Measurements from ENCODE around the gene NECTIN2.

DNA sequence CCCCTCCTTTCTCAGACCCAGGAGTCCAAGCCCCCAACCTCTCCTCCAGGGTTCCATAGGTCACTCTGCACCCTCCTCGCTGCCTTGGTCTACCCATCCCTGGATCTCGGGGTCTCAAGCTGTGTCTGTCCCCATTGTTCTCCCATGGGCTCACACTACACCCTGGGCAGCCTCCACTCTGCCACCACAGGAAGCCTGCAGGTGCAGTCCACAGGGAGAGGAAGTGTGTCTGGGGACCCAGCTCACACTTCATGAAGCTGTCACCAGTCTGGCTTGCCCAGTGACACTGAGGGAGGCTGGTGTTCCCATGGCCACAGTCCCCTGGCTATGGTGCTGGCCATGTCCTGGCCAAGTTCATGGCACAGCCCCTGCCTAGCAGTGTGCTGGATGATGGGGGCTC is 5.3 kb downstream of the NECTIN2 start:
- no peak for TF ChIP-seq EZH2 (IDR thresholded peaks at IDR 0.05; ENCODE audit: borderline replicate concordance, insufficient read depth, low read depth, low read length, poor library complexity, severe bottlenecking)
- TF ChIP-seq, protein P1, sequence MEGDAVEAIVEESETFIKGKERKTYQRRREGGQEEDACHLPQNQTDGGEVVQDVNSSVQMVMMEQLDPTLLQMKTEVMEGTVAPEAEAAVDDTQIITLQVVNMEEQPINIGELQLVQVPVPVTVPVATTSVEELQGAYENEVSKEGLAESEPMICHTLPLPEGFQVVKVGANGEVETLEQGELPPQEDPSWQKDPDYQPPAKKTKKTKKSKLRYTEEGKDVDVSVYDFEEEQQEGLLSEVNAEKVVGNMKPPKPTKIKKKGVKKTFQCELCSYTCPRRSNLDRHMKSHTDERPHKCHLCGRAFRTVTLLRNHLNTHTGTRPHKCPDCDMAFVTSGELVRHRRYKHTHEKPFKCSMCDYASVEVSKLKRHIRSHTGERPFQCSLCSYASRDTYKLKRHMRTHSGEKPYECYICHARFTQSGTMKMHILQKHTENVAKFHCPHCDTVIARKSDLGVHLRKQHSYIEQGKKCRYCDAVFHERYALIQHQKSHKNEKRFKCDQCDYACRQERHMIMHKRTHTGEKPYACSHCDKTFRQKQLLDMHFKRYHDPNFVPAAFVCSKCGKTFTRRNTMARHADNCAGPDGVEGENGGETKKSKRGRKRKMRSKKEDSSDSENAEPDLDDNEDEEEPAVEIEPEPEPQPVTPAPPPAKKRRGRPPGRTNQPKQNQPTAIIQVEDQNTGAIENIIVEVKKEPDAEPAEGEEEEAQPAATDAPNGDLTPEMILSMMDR (IDR thresholded peaks at IDR 0.05): no peak

All from B cell (primary cell).